GM06990 (cell line): ENCODE data around the gene MRPL53.

Experiments
- DNase-seq: peaks from one replicate; pipeline ENCODE4 v3.0.0-alpha.2; 2011; ENCODE audit not compliant: insufficient read length; ENCODE audit errors: extremely low read depth
- H3K27me3 ChIP-seq: replicated peaks from 2 replicates; pipeline ENCODE4 v1.6.0; 2011; ENCODE audit warnings: low read length; ENCODE audit not compliant: control insufficient read depth, insufficient read depth
- H3K36me3 ChIP-seq: 2 replicates; pipeline ENCODE4 v1.5.1; 2011; ENCODE audit warnings: low read length; ENCODE audit not compliant: control insufficient read depth, insufficient read depth
- H3K4me3 ChIP-seq: replicated peaks from 2 replicates; pipeline ENCODE4 v1.5.1; 2011; ENCODE audit warnings: low read depth, mild to moderate bottlenecking, control low read depth, low read length
- TF ChIP-seq, protein P1 (sequence below): IDR thresholded peaks from 2 replicates; pipeline ENCODE4 v1.5.1; 2011; ENCODE audit warnings: low read length, control low read depth, mild to moderate bottlenecking, inconsistent platforms; ENCODE audit not compliant: insufficient read depth, poor library complexity, severe bottlenecking

Gene MRPL53

DNA sequence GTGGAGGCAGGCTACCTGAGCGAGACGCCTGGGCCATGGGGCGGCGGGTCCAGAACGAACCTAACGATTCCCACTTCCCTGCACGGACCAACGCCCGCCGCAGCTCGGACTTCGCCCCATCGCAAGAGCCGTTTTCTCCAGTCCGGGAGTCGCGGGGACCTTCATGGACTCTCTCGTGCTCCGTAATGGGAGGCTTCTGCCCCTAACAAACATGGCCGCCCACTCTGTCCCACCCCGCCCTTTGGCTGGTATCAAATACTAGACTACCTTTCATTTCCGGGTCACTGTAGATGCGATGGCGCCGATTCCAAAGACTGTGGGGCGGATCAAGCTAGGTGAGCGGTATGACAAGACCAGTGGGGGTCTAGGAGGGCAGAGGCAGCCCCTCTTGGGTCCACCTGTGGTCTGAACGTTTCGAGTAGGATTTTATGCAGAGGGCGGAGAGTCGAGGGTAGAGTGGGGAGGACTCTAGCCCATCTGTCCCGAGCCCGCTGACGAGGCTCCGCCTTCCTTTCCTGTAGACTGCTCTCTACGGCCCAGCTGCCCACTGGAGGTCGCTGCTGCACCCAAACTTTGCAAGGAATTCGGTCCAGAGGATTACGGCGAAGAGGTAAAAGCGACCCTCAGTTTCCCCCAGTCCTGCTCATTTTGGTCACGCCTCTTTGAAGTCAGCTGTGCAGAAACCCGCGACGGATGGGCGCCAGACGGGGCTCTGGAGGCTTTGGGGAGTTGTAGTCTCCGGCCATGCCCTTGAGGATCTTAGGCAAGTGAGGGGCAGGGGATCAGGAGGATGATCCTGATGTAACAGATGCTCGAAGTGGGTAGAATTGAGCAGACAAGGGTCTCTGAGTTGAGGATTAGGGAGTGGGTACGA, 10.6 kb upstream of the MRPL53 start, which contains the start of the genes CCDC142 and TTC31:
CCDC142 (minus strand) TSS at position 198 of the 874 bp plus-strand sequence; CDS start at position 37, 161 bp downstream.
TTC31 (plus strand) TSS at position 281 of the 874 bp plus-strand sequence; CDS start at position 296, 15 bp downstream.
- TF ChIP-seq, protein P1, sequence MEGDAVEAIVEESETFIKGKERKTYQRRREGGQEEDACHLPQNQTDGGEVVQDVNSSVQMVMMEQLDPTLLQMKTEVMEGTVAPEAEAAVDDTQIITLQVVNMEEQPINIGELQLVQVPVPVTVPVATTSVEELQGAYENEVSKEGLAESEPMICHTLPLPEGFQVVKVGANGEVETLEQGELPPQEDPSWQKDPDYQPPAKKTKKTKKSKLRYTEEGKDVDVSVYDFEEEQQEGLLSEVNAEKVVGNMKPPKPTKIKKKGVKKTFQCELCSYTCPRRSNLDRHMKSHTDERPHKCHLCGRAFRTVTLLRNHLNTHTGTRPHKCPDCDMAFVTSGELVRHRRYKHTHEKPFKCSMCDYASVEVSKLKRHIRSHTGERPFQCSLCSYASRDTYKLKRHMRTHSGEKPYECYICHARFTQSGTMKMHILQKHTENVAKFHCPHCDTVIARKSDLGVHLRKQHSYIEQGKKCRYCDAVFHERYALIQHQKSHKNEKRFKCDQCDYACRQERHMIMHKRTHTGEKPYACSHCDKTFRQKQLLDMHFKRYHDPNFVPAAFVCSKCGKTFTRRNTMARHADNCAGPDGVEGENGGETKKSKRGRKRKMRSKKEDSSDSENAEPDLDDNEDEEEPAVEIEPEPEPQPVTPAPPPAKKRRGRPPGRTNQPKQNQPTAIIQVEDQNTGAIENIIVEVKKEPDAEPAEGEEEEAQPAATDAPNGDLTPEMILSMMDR: peak; percentile 89
- Histone ChIP-seq H3K27me3 (no peaks in the 10 kb centered on the region), H3K4me3 (peak within 1 kb of the TSS; percentile 94), H3K36me3 (peaks cover 2% of the 10 kb centered on the region)
- DNase-seq: peak; percentile 90

DNA sequence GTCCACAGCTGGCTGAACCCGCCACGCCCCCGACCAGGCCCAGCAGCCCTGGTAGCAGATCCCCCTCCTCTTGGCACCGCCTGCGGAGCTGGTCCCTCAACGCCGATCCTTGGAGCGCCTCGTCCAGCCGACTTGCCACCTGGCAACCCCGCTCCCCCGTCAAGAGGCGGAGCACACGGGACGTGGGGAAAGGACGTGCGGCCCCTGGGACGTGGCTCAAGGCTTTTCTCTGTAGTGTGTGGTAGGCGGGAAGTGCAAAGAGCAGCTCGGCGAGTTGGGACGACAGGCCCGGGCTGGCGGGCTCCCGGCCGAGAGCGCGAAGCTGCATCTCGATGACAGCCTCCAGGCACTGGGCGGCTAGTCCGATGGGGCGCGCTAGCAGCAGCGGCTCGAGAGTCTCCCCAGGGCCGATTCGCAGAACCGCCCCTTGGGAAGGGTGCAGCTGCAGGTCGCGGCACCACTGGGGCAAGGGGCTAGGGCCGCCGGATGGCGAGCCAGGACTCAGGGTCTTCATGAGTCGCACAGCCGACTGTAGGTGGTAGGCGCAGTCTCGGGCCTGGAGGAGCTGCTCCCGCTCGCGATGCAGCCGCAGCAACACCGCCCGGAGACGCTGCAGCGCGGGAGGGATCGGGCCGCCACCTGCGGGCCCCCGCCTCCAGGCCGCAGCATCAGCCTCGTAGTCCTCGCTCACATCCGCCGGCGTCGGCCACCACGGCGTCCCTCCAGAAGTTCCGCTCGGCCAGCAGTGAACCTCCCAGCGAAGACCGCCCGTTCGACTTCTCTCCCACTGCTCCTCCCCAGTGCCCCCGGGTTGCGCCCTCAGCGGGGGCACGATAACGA, 9.7 kb upstream of the MRPL53 start:
- Histone ChIP-seq H3K36me3 (peaks cover 4% of the 10 kb centered on the region), H3K4me3 (peak overlapping the region; percentile 94), H3K27me3 (no peaks in the 10 kb centered on the region)
- TF ChIP-seq, protein P1: no peak
- DNase-seq: peak; percentile 85

DNA sequence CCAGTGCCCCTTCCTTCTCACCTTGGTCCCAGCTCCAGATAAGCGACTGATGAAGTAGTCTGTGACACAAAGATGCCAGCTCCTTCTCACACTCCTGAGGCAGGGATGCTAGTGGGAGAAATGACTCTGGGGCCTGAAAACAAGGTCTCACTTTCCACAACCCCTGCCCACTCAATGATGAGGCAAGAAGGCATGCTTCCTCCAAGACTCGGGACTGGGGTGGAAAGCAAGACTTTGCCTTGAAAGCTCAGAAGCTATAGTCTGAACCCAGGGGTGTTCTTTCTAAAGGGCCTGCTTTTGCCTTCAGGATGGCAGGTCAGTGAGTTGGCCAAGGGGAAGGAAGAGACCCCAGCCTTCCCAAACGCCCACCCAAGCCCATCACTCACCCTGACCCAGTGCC, 9.0 kb upstream of the MRPL53 start:
- H3K4me3 ChIP-seq: peak overlapping the region; percentile 94
- H3K36me3 ChIP-seq: peaks cover 4% of the 10 kb centered on the region
- H3K27me3 ChIP-seq: no peaks in the 10 kb centered on the region
- DNase-seq: no peak
- TF ChIP-seq, protein P1: no peak

DNA sequence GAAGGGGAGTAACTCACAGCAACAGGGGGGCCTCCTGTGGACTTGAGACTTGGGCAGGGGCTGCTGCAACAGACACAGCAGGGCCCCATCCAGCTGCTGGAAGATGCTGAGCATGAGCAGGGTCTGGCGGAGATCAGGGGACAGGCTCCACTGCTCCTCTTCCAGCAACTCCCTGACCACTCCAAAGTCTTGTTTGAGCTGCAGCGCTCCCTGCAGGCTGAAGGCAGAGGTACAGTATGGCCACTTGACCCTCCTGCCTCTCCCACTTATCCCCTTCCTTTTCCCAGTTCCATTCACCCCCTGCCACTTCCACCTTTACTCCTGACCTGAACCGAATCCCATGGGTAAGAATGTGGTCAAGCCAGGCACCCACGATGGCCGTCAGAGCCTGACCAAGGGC, 2.4 kb upstream of the MRPL53 start:
- TF ChIP-seq, protein P1: peak; percentile 29
- no peak for DNase-seq
- H3K27me3 ChIP-seq: no peaks in the 10 kb centered on the region
- no peak overlapping the region for H3K4me3 ChIP-seq
- H3K36me3 ChIP-seq: peaks cover 8% of the 10 kb centered on the region

DNA sequence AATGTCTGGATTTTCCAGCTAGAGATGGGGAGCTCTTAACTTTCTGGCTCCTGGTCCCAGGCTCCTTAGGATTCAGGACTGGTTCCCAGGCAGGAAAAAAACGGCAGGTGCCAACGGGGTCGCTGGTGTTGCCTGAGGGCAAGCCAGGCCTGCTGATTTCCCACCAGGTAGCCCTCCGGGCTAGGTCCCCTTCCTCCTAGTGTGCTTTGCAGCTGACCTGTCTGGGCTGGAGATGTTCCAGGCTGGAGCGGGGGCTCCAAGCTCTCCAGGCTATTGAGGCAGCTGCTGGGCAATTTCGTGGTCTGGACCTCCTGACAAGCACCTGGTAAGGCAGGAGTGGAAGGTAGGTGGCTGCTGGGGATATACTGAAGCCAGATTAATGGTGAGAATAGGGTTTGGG, 2.0 kb upstream of the MRPL53 start:
- no peak for DNase-seq
- H3K27me3 ChIP-seq: no peaks in the 10 kb centered on the region
- no peak overlapping the region for H3K4me3 ChIP-seq
- H3K36me3 ChIP-seq: peaks cover 8% of the 10 kb centered on the region
- TF ChIP-seq, protein P1: no peak
